ENCODE data around the gene MUC5B.

Gene MUC5B

GRCh38 chr11:1279674-1280055, 56.8 kb downstream of the MUC5B start:
- no peaks in the 10 kb centered on the region for H3K9me2 ChIP-seq (ENCODE audit: low read depth, low read length)

GRCh38 chr11:1280116-1281035, 57.5 kb downstream of the MUC5B start:
- TF ChIP-seq EZH2 (IDR thresholded peaks at IDR 0.05; ENCODE audit: borderline replicate concordance, low read length) (no peak), CTCF (IDR thresholded peaks at IDR 0.05; ENCODE audit: low read length) (no peak)
- Histone ChIP-seq H3K9ac (ENCODE audit: low read length) (no peak overlapping the region), H3K9me2 (ENCODE audit: low read depth, low read length) (no peaks in the 10 kb centered on the region), H3K36me3 (ENCODE audit: insufficient read depth, low read length) (peaks cover 18% of the 10 kb centered on the region; the same call in 1 of the 2 replicates), H2AFZ (ENCODE audit: low read length) (no peak overlapping the region), H3F3A (ENCODE audit: insufficient read depth, low read length) (no peaks in the 10 kb centered on the region), H3K79me2 (ENCODE audit: insufficient read depth, low read length) (no peaks in the 10 kb centered on the region), H3K4me3 (ENCODE audit: low read depth, low read length, poor library complexity, severe bottlenecking) (no peak overlapping the region), H3K4me1 (ENCODE audit: insufficient read depth, low read length, severe bottlenecking) (no peaks in the 10 kb centered on the region), H3K4me2 (ENCODE audit: low read length) (no peak overlapping the region), H3K27me3 (ENCODE audit: insufficient read depth, low read length) (no peaks in the 10 kb centered on the region), H3K27ac (ENCODE audit: low read depth, low read length, poor library complexity, severe bottlenecking) (no peak overlapping the region), H3K9me3 (ENCODE audit: low read length) (no peaks in the 10 kb centered on the region), H4K20me1 (ENCODE audit: insufficient read depth, low read length) (no peaks in the 10 kb centered on the region)

More at GRCh38 chr11:1279674-1280055, 56.8 kb downstream of the MUC5B start:
- Histone ChIP-seq H3K4me3 (ENCODE audit: low read depth, low read length, poor library complexity, severe bottlenecking) (no peak overlapping the region), H4K20me1 (ENCODE audit: insufficient read depth, low read length) (no peaks in the 10 kb centered on the region), H3F3A (ENCODE audit: insufficient read depth, low read length) (no peaks in the 10 kb centered on the region), H3K79me2 (ENCODE audit: insufficient read depth, low read length) (no peaks in the 10 kb centered on the region), H3K9ac (ENCODE audit: low read length) (no peak overlapping the region), H3K9me3 (ENCODE audit: low read length) (no peaks in the 10 kb centered on the region), H3K36me3 (ENCODE audit: insufficient read depth, low read length) (peaks cover 18% of the 10 kb centered on the region; the same call in 1 of the 2 replicates), H3K4me1 (ENCODE audit: insufficient read depth, low read length, severe bottlenecking) (no peaks in the 10 kb centered on the region), H3K27ac (ENCODE audit: low read depth, low read length, poor library complexity, severe bottlenecking) (no peak overlapping the region), H3K27me3 (ENCODE audit: insufficient read depth, low read length) (no peaks in the 10 kb centered on the region), H3K4me2 (ENCODE audit: low read length) (no peak overlapping the region), H2AFZ (ENCODE audit: low read length) (no peak overlapping the region)
- TF ChIP-seq CTCF (IDR thresholded peaks at IDR 0.05; ENCODE audit: low read length), result no peak
- TF ChIP-seq EZH2 (IDR thresholded peaks at IDR 0.05; ENCODE audit: borderline replicate concordance, low read length), result no peak

GRCh38 chr11:1281326-1281973, 58.6 kb downstream of the MUC5B start:
- H2AFZ ChIP-seq (ENCODE audit: low read length), result no peak overlapping the region

More at GRCh38 chr11:1281326-1281973, 58.6 kb downstream of the MUC5B start:
- TF ChIP-seq CTCF (IDR thresholded peaks at IDR 0.05; ENCODE audit: low read length) (no peak), EZH2 (IDR thresholded peaks at IDR 0.05; ENCODE audit: borderline replicate concordance, low read length) (no peak)
- Histone ChIP-seq H3K79me2 (ENCODE audit: insufficient read depth, low read length) (no peaks in the 10 kb centered on the region), H3K36me3 (ENCODE audit: insufficient read depth, low read length) (peaks cover 23% of the 10 kb centered on the region; the same call in 1 of the 2 replicates), H3K9me2 (ENCODE audit: low read depth, low read length) (no peaks in the 10 kb centered on the region), H3K27me3 (ENCODE audit: insufficient read depth, low read length) (no peaks in the 10 kb centered on the region), H3K27ac (ENCODE audit: low read depth, low read length, poor library complexity, severe bottlenecking) (no peak overlapping the region), H3K4me2 (ENCODE audit: low read length) (no peak overlapping the region), H3K4me1 (ENCODE audit: insufficient read depth, low read length, severe bottlenecking) (no peaks in the 10 kb centered on the region), H3K9me3 (ENCODE audit: low read length) (no peaks in the 10 kb centered on the region), H3F3A (ENCODE audit: insufficient read depth, low read length) (no peaks in the 10 kb centered on the region), H4K20me1 (ENCODE audit: insufficient read depth, low read length) (no peaks in the 10 kb centered on the region), H3K9ac (ENCODE audit: low read length) (no peak overlapping the region), H3K4me3 (ENCODE audit: low read depth, low read length, poor library complexity, severe bottlenecking) (no peak overlapping the region)

Data from OCI-LY1 (cell line).